ENCODE data around the gene APBA1.

APBA1 gene

DNA sequence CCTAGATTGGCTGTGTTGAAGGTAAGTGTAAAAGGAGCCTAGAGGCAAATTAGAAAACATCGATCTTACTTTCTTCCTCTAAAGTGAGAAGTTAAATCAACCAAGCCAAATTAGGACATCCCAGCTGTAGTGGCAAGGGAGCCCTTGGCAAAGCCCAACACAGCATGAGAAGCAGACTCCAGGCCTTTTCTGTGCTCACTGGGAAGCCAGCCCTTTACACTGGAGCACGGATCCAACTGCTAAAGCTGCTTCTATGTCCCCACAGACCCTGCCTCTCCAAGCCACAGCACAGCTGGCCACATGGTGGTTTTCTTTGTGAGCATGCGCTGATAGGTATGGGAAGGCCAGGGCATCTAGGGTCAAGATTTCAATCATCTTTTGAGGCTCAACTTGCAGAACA lies 94.1 kb downstream of the APBA1 start:
- DNase-seq (ENCODE audit: low read depth): no peak

DNA sequence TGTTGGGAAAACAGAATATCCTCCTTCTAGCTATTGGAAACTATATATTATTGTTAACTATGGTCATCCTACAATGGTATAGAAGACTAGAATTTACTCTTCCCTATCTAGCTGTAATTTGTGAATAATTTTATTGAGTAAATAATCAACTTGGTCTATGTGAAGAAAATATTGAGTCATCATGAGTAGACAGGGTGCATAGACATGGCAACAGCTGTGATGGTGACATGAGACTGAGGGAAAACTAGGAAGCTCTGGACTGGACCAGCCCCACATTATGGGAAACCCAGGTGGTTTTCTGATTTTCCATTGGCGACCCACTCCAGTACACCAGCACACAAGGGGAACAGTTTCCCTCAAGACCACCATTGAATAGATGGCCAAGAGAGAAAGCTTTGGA lies 95.0 kb downstream of the APBA1 start:
- no peak for DNase-seq (ENCODE audit: low read depth)

DNA sequence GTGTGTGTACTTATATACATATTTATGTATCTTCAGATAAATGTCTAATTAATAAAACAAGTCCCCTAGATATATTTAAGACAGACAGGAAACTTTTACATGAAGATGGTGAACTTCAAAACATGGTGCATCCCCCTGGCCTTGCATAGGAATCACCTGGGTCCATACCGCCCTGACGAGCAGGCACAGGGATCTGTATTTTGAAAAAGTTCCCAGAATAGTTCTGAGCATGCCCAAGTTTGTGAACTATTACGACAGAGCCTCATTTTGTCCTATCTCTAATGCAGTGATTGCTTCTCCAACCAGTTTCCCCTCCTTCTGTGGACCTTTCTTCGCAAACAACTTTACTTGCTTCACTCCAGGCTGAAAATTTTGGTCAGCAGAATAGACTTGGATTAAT lies 98.1 kb downstream of the APBA1 start:
- DNase-seq (ENCODE audit: low read depth): no peak

DNA sequence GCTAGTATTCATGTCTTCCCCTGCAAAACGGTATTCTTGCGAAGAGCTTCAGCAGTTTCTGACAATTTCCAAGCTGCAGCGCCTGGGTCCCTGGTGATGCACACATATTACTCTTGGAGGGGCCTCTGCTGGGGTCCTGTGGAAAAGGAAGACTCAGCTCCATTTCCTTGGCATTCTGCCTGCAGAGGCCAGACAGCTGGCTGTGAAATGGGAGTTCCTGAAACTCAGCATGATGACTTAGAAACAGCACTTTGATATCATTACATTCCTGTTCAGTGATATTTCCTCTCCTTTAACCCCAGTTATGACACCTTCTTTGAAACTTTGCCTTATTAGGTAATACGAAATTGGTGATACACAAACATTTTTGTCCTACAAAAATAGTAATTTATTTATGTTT lies 98.5 kb downstream of the APBA1 start:
- no peak for DNase-seq (ENCODE audit: low read depth)

DNA sequence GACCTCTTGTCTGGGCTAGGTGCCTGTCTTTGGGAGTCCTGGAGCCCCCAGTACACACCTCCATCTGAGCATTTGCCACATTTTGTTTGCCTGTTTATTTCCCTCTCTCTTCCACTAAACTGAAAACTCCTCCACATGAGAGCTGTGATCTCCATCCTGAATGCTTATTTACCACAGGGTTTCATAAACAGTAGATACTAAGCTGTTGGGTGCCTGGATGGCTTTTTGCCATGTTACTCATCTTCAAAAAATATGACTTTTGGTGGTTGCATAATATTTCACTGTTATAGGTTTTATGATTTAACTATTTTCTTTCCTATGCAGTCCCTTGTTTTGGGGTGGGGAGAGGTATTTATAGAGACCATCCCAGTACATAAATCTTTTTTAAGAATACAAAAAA lies 99.6 kb downstream of the APBA1 start:
- DNase-seq (ENCODE audit: low read depth): no peak

DNA sequence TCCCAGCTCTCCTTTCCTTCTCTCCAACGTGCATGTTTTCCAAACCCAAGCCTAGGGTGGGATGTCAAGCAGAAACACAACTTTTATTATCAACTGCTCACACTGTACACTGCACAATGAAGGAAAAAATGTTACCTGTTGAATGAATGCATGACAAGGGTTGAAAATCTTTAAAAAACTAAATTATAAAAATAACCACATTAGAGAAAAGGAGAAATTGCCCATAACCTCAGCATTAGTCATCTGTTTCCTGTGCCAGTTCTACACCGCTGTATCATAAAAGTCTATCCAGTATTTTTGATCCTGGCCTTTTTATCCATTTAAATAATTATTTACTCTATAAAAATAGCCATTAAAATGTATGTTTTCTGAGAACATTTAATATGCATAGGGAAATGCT lies 101.1 kb downstream of the APBA1 start:
- no peak for DNase-seq (ENCODE audit: low read depth)

DNA sequence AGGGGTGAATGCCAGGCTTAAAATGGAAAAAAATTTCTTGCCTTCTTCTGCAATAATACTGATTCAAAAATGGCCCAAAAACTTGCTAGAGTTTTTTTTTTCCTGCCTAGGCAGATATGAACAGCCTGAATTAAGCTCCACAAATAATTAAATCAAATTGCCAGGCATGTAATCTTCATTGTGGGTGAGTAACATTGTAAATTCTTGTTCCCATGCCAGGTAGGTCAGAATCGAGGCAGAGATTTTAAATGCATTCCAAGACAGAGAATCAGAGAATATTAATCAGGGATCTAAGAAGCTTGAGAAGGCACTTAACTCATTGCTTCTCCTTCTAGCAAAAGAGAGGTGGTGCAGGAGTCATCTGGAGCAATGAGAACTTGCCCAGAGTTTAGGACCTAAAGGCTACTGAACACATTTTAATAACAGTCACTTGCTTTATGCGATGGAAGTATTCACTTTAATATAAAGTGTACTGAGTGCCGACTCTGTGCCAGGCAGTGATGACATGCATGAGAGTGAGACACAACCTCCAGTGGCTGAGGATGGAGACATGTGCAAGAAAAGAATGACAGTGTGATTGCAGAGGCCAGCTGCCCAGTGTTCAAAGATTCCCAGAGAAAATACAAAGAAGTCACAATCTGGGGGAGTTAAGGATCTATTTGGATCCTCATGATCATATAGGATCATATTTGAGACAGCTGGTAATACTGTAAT lies 102.3 kb downstream of the APBA1 start:
- DNase-seq (ENCODE audit: low read depth): no peak

DNA sequence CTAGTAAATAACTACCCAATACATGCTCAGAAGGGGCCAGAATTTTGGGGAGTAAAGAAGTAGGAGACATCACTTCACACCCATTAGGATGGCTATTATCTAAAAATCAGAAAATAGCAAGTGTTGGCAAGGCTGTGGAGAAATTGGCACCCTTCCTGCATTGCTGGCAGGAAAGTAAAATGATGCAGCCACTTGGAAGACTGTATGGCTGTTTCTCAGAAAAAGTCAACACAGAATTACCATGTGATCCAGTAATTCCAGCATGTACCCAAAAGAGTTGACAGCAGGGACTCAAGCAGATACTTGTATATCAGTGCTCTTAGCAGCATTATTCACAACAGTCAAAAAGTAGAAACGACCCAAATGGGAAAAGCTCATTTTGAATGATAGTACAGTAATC lies 107.6 kb downstream of the APBA1 start:
- DNase-seq (ENCODE audit: low read depth): no peak

DNA sequence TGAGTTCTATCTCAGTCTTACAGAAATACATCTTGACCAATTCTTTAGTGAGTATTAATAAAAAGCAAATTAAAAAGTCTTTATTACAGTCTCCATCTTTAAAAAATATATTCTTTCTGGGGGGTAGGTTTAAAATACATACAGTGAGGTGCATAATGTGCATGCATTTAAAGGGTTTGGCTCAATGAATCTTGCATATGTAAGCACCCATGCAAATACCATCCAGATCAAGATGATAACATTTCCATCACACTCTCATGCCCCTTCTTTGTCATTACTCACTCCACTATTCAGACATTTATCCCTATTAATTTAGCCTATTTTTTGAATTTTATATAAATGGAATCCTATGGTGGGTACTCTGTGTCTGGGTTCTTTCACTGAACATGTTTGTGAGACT lies 113.0 kb downstream of the APBA1 start:
- no peak for DNase-seq (ENCODE audit: low read depth)

DNA sequence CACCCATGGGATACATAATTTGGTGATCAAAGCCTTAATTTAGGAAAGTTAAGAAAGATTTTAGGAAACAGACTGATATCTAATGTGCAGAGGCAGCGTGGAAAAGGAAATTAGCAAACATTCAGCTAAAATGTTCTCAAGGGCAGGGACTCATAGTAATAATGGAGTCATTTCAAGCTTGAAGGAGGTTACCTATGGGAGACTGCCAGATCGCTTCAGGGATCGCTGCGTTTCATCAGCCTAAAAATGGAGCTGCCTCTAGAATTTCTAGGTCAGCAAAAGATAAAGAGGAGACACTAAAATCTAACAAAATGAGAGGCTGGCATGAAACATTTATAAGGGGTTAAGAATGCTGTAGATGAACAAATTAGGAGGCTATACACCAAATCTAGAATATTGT lies 115.5 kb downstream of the APBA1 start:
- DNase-seq (ENCODE audit: low read depth): no peak

DNA sequence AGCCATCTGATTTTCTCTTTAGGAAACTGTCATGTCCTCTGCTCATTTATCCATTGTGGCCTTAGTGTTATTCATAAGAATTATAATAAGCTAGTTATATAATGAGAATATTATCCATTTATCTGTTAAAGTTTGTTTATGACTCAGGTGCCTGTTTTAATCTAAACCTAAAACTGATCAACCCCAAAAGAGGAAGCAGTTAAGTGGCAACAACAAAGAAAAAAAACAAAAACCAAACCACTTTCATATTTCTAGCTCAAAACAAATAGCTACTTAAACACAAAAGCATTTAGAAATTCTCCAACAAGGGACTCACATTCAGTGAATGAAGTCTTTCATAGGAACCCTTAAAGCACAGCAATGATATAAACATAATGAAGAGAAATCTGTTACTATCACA lies 116.4 kb downstream of the APBA1 start:
- DNase-seq (ENCODE audit: low read depth): no peak

DNA sequence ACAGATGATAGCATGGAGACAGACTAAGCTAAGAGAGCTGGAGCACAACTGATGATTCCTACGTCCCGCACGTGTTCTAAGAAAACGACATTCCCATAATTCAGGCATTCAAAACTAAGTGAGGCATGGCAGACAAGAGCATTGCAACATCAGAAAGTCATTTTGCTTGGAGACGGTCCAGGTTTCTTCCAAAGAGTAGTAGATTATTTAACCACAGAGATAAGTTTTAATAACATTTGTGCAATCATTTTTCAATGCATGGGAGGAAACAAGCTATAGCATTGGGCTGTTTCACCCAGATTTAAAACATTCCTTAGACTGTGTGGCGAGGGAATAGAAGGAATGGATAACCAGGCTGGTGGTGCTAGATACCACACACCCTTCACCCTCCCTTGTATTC lies 117.2 kb downstream of the APBA1 start:
- DNase-seq (ENCODE audit: low read depth): no peak

DNA sequence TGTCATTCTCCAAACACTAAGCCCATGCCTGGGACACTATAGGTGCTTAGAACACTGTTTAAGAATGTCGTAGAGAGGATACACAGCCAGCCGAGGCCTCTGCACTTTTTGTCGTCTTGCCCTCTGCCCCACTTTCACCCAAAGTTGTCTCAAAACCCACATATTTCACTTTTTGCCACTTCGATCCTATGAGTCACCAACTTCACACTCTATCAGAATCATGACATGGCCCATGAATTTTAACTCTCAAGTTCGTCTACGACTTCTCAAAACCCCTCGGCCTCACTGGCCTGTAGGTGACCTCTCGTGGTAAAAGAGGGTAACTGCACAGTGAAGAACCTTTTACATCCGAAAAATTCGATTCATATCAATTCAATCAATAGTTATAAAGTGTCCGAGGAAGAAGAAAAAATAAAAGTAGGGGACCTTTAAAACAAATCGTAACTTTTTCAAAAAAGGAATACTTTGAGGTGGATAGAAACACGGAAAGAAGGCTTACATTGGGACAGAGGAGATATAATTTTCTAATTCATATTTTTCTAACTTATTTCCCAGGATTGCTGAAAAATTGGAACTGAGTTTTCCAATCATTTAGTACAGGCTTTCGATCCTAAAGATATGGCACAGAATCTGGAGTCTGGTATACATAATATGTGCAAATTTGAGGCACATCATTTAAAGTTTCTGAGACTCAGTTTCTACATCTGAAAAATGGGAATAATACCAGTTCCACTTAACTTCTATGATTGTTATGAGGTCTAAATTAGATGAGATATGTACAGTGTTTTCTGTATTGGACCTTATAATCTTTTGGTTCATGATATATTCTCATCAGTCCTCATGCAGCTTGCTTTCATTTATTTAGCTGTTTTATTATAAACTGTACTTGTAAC lies 122.6 kb downstream of the APBA1 start:
- DNase-seq (ENCODE audit: low read depth): no peak

DNA sequence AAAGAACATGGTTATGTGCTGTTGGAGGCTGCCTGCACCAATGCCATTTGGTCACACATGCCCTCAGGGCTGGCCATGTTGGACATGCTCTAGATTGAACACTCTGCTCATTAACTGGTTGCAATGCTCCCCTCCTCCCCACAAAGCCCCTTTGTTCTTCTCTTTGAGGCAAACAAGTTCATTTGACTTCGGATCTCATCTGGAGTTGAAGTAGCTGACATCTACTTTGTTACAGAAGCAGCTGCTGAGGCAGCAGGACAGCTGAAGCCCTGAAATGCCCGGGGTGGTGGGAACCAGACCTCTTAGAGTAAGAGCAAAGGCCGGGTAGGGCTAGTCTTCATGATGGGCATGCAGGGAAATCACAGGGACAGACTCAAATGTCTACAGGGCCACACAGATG lies 123.5 kb downstream of the APBA1 start:
- DNase-seq (ENCODE audit: low read depth): no peak

DNA sequence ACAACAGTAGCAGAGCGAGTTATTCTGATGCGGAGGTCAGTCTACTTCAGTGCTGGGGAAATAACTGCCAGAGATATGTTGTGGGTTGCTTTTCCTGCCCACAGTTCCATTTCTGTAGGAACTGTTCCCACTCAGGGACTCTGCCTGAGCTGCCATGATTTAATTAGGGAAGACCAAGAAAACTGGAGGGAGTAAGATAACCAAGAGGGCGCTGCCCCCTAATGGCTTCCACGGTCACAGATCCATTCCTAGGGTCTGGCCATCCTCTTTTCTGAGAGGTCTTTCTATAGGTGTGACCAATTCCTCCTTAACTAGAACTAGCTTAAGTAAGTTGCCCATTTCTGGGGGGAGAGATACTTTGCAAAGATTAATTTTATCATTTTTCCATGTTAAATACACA lies 125.9 kb downstream of the APBA1 start:
- DNase-seq (ENCODE audit: low read depth): no peak

DNA sequence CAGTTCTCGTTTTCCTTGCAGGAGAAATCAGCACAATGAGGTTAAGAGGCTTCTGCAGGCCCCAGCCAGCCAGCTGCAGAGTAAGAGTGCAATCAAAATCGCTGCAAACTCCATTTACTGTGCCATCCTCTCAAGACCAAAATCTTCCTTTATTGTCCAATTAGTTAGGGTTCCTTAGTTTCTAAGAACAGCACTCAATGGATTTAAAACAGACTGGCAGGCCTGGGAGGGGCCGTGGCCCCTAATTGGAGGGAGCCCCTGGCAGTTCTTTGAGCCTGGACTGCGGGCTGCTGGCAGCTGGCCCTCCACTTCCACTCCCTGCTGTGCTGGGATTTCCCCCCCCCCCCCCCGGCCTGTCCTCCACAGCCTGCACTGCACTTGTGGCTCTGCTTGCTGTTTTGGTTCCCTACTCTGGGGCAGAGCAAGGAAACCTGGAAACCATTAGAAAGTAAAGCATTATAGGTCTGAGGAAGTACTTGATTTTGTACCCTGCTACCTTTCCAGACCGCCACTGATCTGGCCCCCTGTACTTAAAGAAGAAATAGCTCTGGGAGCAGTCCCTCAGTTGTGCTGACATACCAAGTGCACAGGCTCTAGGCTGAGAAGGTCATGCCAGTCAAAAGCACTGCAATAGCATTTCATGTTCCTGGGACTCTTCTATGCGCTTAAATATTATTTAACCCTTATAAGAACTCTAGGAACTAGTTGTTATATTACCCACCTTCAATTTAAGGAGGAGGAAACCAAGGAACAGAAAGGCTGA lies 129.0 kb downstream of the APBA1 start:
- DNase-seq (ENCODE audit: low read depth): no peak

DNA sequence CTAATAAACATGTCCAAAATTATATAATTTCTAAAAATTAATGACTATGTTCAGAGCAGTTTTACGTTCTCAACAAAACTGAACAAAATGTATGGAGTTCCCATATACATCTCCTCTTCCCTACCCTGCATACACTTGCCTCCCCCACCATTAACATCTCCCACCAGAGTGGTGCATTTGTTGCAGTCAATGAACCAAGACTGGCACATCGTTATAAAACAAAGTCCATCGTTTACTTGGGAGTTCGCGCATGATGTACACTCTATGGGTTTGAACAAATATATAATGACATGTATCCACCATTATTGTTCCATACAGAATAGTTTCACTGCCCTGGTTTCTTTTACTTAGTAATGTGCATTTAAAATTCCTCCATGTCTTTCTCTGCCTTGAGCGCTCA lies 130.1 kb downstream of the APBA1 start:
- no peak for DNase-seq (ENCODE audit: low read depth)

DNA sequence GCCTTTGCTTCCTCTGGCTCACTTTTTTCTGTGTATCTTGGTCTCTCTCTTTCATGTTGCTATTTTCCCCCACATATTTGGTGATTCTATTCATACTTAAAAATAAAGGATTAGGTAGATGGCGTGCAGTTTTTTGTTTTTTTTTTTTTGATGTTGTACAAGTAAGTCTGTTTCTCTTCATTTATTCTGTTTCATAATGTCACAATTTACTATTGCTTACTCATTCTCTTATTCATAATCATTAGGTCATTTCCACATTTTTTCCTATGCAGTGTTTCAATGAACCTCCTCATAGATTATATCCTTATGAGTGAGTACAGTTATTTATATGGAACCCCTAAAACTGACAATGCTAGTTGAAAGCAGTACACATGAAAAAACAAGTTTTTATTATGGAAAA lies 136.3 kb downstream of the APBA1 start:
- DNase-seq (ENCODE audit: low read depth): no peak

DNA sequence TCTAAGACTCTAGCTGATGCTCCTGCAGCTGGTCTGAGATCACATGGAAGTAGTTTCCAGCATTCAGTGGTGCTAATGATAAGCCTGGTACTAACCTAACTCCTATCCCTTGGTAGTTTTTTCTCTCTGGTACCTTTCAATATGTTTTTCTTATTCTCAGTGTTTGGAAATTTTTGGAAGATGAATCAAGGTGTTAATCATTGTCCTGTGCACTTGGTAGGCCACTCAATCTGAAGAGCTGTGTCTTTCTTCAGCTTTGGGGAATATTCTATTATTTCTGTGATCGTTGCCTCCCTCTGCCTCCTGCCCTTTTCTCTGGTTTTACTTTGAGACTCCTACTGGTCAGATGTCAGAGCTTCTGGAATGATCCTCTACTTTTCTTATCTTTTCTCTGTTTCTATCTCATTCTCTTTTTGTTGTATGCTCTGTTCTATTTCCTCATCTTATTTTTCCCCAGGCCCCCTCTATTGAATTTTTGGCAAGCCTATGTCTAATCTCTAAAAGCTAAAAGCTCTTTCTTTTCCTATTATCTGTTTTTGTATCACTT lies 136.8 kb downstream of the APBA1 start:
- DNase-seq (ENCODE audit: low read depth): no peak

DNA sequence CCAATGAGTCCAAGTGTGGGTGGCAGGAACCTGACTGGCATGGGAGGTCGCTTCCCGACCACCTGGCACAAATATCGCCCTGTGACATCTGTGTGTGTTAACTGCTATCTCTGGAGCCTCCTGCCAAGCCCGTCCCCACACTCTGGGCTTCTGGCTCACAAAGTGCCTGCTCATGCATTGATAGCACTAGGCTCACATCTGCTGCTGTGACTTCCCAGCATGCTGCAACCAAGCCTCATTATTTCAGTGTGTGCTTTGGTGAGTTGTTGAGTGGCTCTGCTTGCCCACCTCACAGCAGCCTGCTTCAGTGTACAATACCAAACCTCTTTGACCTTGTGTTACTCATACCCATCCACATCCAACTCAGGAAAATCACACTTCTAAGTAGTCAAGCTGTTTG lies 139.8 kb downstream of the APBA1 start:
- no peak for DNase-seq (ENCODE audit: low read depth)

DNA sequence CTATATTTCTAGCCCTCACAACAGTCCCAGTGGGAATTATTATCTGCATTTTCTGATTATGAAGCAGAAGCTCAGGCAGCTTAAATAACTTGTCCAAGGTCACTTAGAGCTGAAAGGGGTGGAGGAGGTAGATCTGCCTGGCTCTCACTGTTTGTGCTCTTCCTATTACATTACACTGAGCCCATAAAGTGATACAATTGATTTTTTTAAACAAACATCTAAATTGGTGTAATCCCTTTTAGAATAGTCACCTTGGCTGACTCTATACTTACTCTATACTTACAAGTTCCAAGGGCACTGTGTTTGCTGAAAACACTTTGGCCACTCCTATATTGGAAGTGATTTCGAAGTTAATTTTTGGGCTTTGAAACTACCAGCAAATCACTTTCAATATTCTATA lies 144.7 kb downstream of the APBA1 start:
- no peak for DNase-seq (ENCODE audit: low read depth)

DNA sequence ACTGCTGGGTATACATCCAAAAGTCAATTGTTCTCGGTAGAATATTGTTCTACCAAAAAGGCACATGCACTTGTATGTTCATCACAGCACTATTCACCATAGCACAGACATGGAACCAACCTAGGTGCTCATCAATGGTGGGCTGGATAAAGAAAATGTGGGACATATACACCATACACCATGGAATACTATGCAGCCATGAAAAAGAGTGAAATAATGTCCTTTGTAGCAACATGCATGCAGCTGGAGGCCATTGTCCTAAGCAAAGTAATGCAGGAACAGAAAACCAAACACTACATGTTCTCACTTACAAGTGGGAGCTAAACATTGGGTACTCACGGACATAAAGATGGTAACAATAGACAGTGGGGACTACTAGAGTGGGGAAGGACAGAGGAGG lies 145.5 kb downstream of the APBA1 start:
- DNase-seq (ENCODE audit: low read depth): no peak

All from activated T-helper 1 cell treated with Interleukin-2 at 50 U/mL for 16 hours (primary cell).